Naive thymus-derived CD4-positive, alpha-beta T cell (primary cell): ENCODE results near the gene NPHP4. TPM values are rescaled to one million over a fixed set of nuclear protein-coding genes. Genes with fewer than 3 reads are reported as not detected.
A peak's percentile ranks its signal among the peaks of the same experiment; 100 is the strongest.

Experiments used
- ATAC-seq: fragments of 150-1000 bp; cut with Tn5 transposase; 2 replicates; pipeline ENCODE4 v1.10.0; 2021; ENCODE audit warnings: mild to moderate bottlenecking, moderate library complexity
- CTCF ChIA-PET: fragments of 350-600 bp; sonication (Branson Sonifier 250); formaldehyde crosslinking; loops from one replicate; lab custom pipeline; 2021; ENCODE audit warnings: antibody characterized with exemption; lab: Charles Lee
- POLR2A ChIA-PET: fragments of 350-600 bp; sonication (Branson Sonifier 250); formaldehyde crosslinking; loops from one replicate; lab custom pipeline; 2021; ENCODE audit warnings: antibody characterized with exemption, inconsistent platforms; lab: Charles Lee
- DNase-seq, 9 donors: peaks; one replicate each; pipeline versions ENCODE4 v3.0.0 to v3.0.0-alpha.2; 2020 to 2022; ENCODE audit warnings: mixed read lengths in 1 of 9
- H3K27ac ChIP-seq: one replicate; pipeline ENCODE4 v1.7.0; 2013; ENCODE audit warnings: mild to moderate bottlenecking, low read depth, low read length, moderate library complexity
- H3K27me3 ChIP-seq, 2 donors: one replicate each; pipeline ENCODE4 v1.7.0; 2013; ENCODE audit warnings: low read length in 2 of 2, mild to moderate bottlenecking in 2 of 2, moderate library complexity in 2 of 2; ENCODE audit not compliant: control insufficient read depth in 2 of 2, insufficient read depth in 2 of 2
- H3K36me3 ChIP-seq, 3 experiments: 1 replicate in 2 of 3; 2 replicates in 1 of 3; pipeline ENCODE4 v1.7.0; 2013; ENCODE audit warnings: low read length in 3 of 3, mild to moderate bottlenecking in 3 of 3, moderate library complexity in 1 of 3; ENCODE audit not compliant: insufficient read depth in 3 of 3, control insufficient read depth in 2 of 3
- H3K4me1 ChIP-seq, 2 donors: one replicate each; pipeline ENCODE4 v1.7.0; 2013; ENCODE audit warnings: low read length in 2 of 2, mild to moderate bottlenecking in 2 of 2, moderate library complexity in 1 of 2; ENCODE audit not compliant: control insufficient read depth in 2 of 2, insufficient read depth in 2 of 2
- H3K4me3 ChIP-seq: 2 replicates; pipeline ENCODE4 v1.7.0; 2013; ENCODE audit warnings: mild to moderate bottlenecking, low read length
- H3K9me3 ChIP-seq, 3 experiments: 1 replicate in 2 of 3; 2 replicates in 1 of 3; pipeline ENCODE4 v1.7.0; 2013; ENCODE audit warnings: low read length in 3 of 3; ENCODE audit not compliant: control insufficient read depth in 2 of 3
- H3K27ac Mint-ChIP-seq, 9 donors: one replicate each; pipeline ENCODE4 v1.8.0; 2020 to 2022; ENCODE audit warnings: mixed read lengths in 9 of 9, mild to moderate bottlenecking in 8 of 9, moderate library complexity in 5 of 9, inconsistent platforms in 2 of 9
- H3K27me3 Mint-ChIP-seq, 5 donors: one replicate each; pipeline ENCODE4 v1.8.0; 2021 to 2022; ENCODE audit warnings: mixed read lengths in 5 of 5, mild to moderate bottlenecking in 1 of 5
- H3K36me3 Mint-ChIP-seq, 5 donors: one replicate each; pipeline ENCODE4 v1.8.0; 2020 to 2022; ENCODE audit warnings: mixed read lengths in 5 of 5, mild to moderate bottlenecking in 3 of 5, inconsistent platforms in 1 of 5
- H3K4me1 Mint-ChIP-seq, 7 donors: one replicate each; pipeline ENCODE4 v1.8.0; 2020 to 2022; ENCODE audit warnings: mixed read lengths in 7 of 7, mild to moderate bottlenecking in 3 of 7, inconsistent platforms in 1 of 7
- H3K4me3 Mint-ChIP-seq, 10 donors: one replicate each; pipeline ENCODE4 v1.8.0; 2020 to 2022; ENCODE audit warnings: mild to moderate bottlenecking in 10 of 10, mixed read lengths in 10 of 10, moderate library complexity in 6 of 10, inconsistent platforms in 2 of 10
- H3K9me3 Mint-ChIP-seq, 11 donors: one replicate each; pipeline ENCODE4 v1.8.0; 2020 to 2022; ENCODE audit warnings: mixed read lengths in 11 of 11, mild to moderate bottlenecking in 4 of 11, inconsistent platforms in 1 of 11, moderate library complexity in 1 of 11
- intact Hi-C, 2 donors: fragments of 100-400 bp; cut with micrococcal nuclease; formaldehyde crosslinking; loops; one replicate each; pipeline ENCODE4 v1.15.1; 2023
- polyA plus RNA-seq, 2 donors: library from polyadenylated mRNA; unstranded; fragments of 300-500 nt; fragmentation: Illumina TruSeq; gene quantifications; one replicate each; pipeline ENCODE4 v1.2.3, GENCODE V29; 2021
- total RNA-seq, 6 experiments: library from RNA in 5 of 6; stranded (reverse) in 5 of 6; gene quantifications; 1 replicate in 5 of 6; 2 replicates in 1 of 6; pipeline ENCODE4 v1.2.3 and lab custom pipeline; 2021 to 2026

NPHP4 gene
- total and polyA plus RNA-seq, 7 experiments from 2014 or later: 0.40 to 20.6 (median 9.2) TPM

GRCh38 chr1:5877001-5877400 is 115.2 kb downstream of the NPHP4 start:
- Mint-ChIP-seq H3K27ac (no peak overlapping the region), H3K4me3 (no peak overlapping the region), H3K27me3 (no peaks in the 10 kb centered on the region), H3K9me3 (peaks cover 0 to 4% (median 0%) of the 10 kb centered on the region in 11 donors), H3K36me3 (peaks cover 13 to 38% (median 32%) of the 10 kb centered on the region in 5 donors), H3K4me1 (peaks cover 0 to 5% (median 0%) of the 10 kb centered on the region in 7 donors)
- Histone ChIP-seq H3K4me1 (no peaks in the 10 kb centered on the region), H3K4me3 (no peak overlapping the region), H3K27me3 (no peaks in the 10 kb centered on the region), H3K27ac (no peak overlapping the region), H3K36me3 (peaks cover 0 to 25% (median 0%) of the 10 kb centered on the region in 3 experiments), H3K9me3 (no peaks in the 10 kb centered on the region)
- DNase-seq (no peak), ATAC-seq (no peak)
- ChIA-PET POLR2A (no interaction called here), CTCF (no interaction called here)
- intact Hi-C loops: no loop called here

GRCh38 chr1:5876094-5876650 is 116.1 kb downstream of the NPHP4 start:
- peaks cover 13 to 38% (median 30%) of the 10 kb centered on the region in 5 donors for H3K36me3 Mint-ChIP-seq
- intact Hi-C loops: no loop called here
- H3K4me1 Mint-ChIP-seq: peaks cover 0 to 5% (median 0%) of the 10 kb centered on the region in 7 donors
- H3K9me3 Mint-ChIP-seq: peaks cover 0 to 4% (median 0%) of the 10 kb centered on the region in 11 donors
- no peaks in the 10 kb centered on the region for H3K27me3 Mint-ChIP-seq
- H3K4me1 ChIP-seq: no peaks in the 10 kb centered on the region
- H3K27me3 ChIP-seq: no peaks in the 10 kb centered on the region
- CTCF ChIA-PET: interaction anchor here (0.9 kb wide), 1 partner anchor 615 kb away, joined by 3 read pairs; no protein-coding TSS in a partner anchor
- H3K36me3 ChIP-seq: peaks cover 0 to 25% (median 0%) of the 10 kb centered on the region in 3 experiments
- H3K27ac ChIP-seq: no peak overlapping the region
- H3K27ac Mint-ChIP-seq: no peak overlapping the region
- DNase-seq (no peak), ATAC-seq (no peak)
- no peak overlapping the region for H3K4me3 ChIP-seq
- H3K4me3 Mint-ChIP-seq: no peak overlapping the region
- POLR2A ChIA-PET: no interaction called here
- H3K9me3 ChIP-seq: no peaks in the 10 kb centered on the region

- ATAC-seq (no peak), DNase-seq (no peak)
- peaks cover 0 to 5% (median 0%) of the 10 kb centered on the region in 7 donors for H3K4me1 Mint-ChIP-seq
- Histone ChIP-seq H3K27ac (no peak overlapping the region), H3K4me1 (no peaks in the 10 kb centered on the region), H3K9me3 (no peaks in the 10 kb centered on the region), H3K4me3 (no peak overlapping the region), H3K36me3 (peaks cover 0 to 25% (median 0%) of the 10 kb centered on the region in 3 experiments), H3K27me3 (no peaks in the 10 kb centered on the region)
- POLR2A ChIA-PET: no interaction called here
- H3K36me3 Mint-ChIP-seq: peaks cover 10 to 35% (median 25%) of the 10 kb centered on the region in 5 donors
- intact Hi-C loops: no loop called here
- CTCF ChIA-PET: interaction anchor here (0.9 kb wide), 1 partner anchor 615 kb away, joined by 3 read pairs; no protein-coding TSS in a partner anchor
- no peak overlapping the region for H3K4me3 Mint-ChIP-seq
- H3K9me3 Mint-ChIP-seq: peaks cover 0 to 4% (median 0%) of the 10 kb centered on the region in 11 donors
- H3K27me3 Mint-ChIP-seq: no peaks in the 10 kb centered on the region
- H3K27ac Mint-ChIP-seq: no peak overlapping the region
These were observed 116.8 kb downstream of the NPHP4 start for GRCh38 chr1:5875345-5875910.

DNA sequence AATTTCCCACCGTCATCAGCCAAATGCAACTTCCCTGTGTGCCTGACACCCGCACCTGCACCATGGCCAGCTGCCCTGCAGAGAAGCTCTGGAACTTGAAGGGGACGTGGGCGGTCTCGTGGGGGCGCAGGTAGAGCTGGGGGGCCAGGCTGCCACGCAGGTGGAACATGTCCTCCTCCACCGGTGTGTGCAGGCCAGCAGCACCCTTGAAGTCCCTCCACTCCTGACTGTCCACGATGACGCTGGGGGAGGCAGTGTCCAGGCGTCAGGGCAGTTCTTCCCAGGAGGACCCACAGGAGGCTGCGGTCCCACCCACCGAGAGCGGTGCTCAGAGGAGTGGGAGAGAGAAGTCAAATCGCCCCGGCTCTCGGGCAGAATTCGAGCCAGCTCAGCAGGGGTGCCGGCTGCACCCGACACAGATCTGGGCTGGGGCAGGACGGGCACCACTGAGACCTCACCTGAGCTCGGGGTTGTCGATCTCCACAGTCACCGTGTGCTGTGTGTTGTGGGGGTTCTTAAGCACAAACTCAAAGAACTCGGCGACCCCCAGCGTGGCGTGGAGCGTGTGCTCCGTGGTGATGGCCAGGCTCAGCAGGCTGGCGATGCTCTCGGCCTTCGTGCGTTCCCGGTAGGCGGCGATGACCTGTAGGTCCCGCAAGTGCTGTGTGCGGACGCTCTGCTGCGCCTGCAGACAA is 117.7 kb downstream of the NPHP4 start:
- Histone ChIP-seq H3K4me1 (no peaks in the 10 kb centered on the region), H3K4me3 (no peak overlapping the region), H3K9me3 (no peaks in the 10 kb centered on the region), H3K27me3 (no peaks in the 10 kb centered on the region), H3K36me3 (peaks cover 0 to 17% (median 0%) of the 10 kb centered on the region in 3 experiments), H3K27ac (no peak overlapping the region)
- Mint-ChIP-seq H3K9me3 (peaks cover 0 to under 1% (median 0%) of the 10 kb centered on the region in 11 donors), H3K4me3 (no peak overlapping the region), H3K4me1 (peaks cover 0 to 5% (median 0%) of the 10 kb centered on the region in 7 donors), H3K27ac (no peak overlapping the region), H3K36me3 (peaks cover 5 to 26% (median 18%) of the 10 kb centered on the region in 5 donors), H3K27me3 (no peaks in the 10 kb centered on the region)
- intact Hi-C loops: no loop called here
- ChIA-PET CTCF (no interaction called here), POLR2A (no interaction called here)
- ATAC-seq (no peak), DNase-seq (no peak)

GRCh38 chr1:5873556-5873955 is 118.7 kb downstream of the NPHP4 start:
- Histone ChIP-seq H3K36me3 (peaks cover 0 to 12% (median 0%) of the 10 kb centered on the region in 3 experiments), H3K27ac (no peak overlapping the region), H3K4me3 (no peak overlapping the region), H3K9me3 (no peaks in the 10 kb centered on the region), H3K27me3 (no peaks in the 10 kb centered on the region), H3K4me1 (no peaks in the 10 kb centered on the region)
- POLR2A ChIA-PET: no interaction called here
- no peaks in the 10 kb centered on the region for H3K27me3 Mint-ChIP-seq
- peaks cover 0 to 7% (median 0%) of the 10 kb centered on the region in 11 donors for H3K9me3 Mint-ChIP-seq
- no peaks in the 10 kb centered on the region for H3K4me1 Mint-ChIP-seq
- peaks cover 8 to 18% (median 11%) of the 10 kb centered on the region in 5 donors for H3K36me3 Mint-ChIP-seq
- H3K4me3 Mint-ChIP-seq: no peak overlapping the region
- CTCF ChIA-PET: no interaction called here
- peak; percentile 22 for ATAC-seq
- H3K27ac Mint-ChIP-seq: no peak overlapping the region
- intact Hi-C loops: no loop called here
- DNase-seq: no peak

DNA sequence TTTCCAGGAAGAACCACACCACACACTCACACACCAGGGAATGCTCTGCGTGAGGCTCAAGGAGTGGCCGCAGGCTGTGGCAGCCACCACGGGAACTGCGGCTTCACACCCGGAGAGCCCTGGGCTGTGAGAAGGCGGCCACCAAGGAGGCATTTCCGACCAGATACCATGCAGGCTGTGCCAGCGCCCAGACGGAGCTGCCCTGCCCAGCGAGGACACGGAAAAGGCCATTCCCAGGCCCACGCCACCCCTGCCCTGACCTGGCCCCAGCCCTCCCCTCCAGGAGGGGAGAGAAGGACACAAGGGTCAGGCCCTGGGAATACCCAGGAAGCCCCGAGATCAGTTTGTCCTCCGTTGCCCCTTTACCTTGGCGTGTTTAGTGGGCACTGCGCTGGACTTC is 119.3 kb downstream of the NPHP4 start:
- no peaks in the 10 kb centered on the region for H3K4me1 Mint-ChIP-seq
- peaks cover 10 to 18% (median 11%) of the 10 kb centered on the region in 5 donors for H3K36me3 Mint-ChIP-seq

More for the DNA sequence above, 119.3 kb downstream of the NPHP4 start:
- H3K27me3 Mint-ChIP-seq: no peaks in the 10 kb centered on the region
- Histone ChIP-seq H3K9me3 (no peaks in the 10 kb centered on the region), H3K4me1 (no peaks in the 10 kb centered on the region), H3K27ac (no peak overlapping the region), H3K4me3 (no peak overlapping the region), H3K36me3 (peaks cover 0 to 12% (median 0%) of the 10 kb centered on the region in 3 experiments), H3K27me3 (no peaks in the 10 kb centered on the region)
- ChIA-PET POLR2A (no interaction called here), CTCF (no interaction called here)
- H3K9me3 Mint-ChIP-seq: peaks cover 0 to 10% (median 0%) of the 10 kb centered on the region in 11 donors
- H3K27ac Mint-ChIP-seq: no peak overlapping the region
- H3K4me3 Mint-ChIP-seq: no peak overlapping the region
- DNase-seq (no peak), ATAC-seq (no peak)
- intact Hi-C loops: no loop called here
